ENCODE results near the gene APOL5.
A peak's percentile ranks its signal among the peaks of the same experiment; 100 is the strongest.

Gene APOL5

DNA sequence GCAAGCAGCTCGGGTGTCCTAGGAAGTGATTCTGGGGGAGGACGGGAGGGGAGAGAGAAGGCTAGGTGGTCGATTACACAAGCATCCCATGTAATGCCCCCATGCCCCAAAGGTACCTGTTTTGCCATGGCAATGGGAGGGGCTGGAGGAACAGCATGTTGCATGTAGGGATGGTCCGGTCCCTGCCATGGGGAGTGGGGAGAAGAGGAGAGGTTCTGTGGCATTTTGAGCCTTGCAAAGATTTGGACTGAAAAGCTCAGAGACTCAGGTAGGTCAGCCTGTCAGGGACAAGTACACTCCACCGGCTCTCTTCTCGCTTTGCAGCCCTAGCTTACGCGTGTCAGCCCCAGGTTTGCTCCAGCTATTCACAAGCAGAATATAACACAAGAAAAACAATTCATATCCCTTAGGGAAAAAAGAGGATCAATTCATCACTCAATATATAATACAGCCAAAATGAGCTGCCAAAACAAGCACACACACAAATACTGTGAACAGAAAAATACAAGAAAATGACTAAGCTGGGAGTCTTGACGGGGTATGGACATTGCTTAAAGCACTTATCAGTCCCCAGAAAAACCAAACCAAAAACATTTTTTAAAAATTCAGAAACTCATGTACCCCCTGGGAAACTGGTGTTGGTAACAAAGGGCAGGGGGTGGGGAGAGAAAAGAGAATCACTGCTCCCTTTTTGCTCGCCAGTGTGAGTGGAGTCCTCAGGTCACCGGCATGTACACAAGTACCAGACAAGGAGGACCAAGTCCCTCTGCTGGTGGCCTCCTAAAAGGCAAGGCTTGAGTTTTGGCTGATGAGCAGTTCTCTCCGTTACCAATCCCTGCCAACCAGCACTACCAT is 21.6 kb downstream of the APOL5 start:
- peaks cover 8% of the 10 kb centered on the region for H3K4me1 ChIP-seq
- no peak overlapping the region for H3K27ac ChIP-seq
- H3K4me2 ChIP-seq, result no peak overlapping the region
- TF ChIP-seq Cebpa-rat (IDR thresholded peaks at IDR 0.05), result no peak
- H3K9me3 ChIP-seq, result no peaks in the 10 kb centered on the region
- no peaks in the 10 kb centered on the region for H3K36me3 ChIP-seq
- H4K20me1 ChIP-seq, result peaks cover 8% of the 10 kb centered on the region
- H3K4me3 ChIP-seq, result no peak overlapping the region
- no peak overlapping the region for H3K9ac ChIP-seq
- H3K27me3 ChIP-seq, result peaks cover 34% of the 10 kb centered on the region

- Histone ChIP-seq H3K9me3 (no peaks in the 10 kb centered on the region), H4K20me1 (peaks cover 15% of the 10 kb centered on the region), H3K27me3 (peaks cover 37% of the 10 kb centered on the region), H3K4me2 (no peak overlapping the region), H3K36me3 (no peaks in the 10 kb centered on the region), H3K4me3 (no peak overlapping the region), H3K9ac (no peak overlapping the region), H3K27ac (no peak overlapping the region), H3K4me1 (peaks cover 14% of the 10 kb centered on the region)
- TF ChIP-seq Cebpa-rat (IDR thresholded peaks at IDR 0.05), result no peak
These were observed 22.3 kb downstream of the APOL5 start for GRCh38 chr22:35739931-35740380.

DNA sequence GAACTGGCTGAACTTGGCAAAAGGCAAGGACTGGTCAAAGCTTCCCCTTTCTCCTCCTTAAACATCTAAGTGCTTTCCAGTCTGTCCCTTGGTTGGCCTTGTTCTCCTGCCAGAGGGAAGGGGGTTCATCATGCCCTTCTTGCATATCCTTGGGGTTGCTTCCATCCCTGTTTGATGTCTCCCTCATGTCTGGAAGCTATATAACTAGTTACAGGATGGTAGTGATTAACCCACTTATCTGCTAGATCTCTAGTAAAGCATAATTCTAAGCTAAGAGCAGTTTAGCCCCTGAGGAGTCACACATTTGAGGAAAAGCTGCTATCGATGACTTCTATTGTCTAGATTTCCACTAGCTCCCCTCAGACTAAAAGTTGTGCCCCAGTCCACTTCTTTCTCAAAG is 22.9 kb downstream of the APOL5 start:
- Histone ChIP-seq H3K9me3 (no peaks in the 10 kb centered on the region), H3K4me1 (peaks cover 19% of the 10 kb centered on the region), H3K4me3 (no peak overlapping the region), H3K27me3 (peaks cover 44% of the 10 kb centered on the region), H3K4me2 (no peak overlapping the region), H3K27ac (no peak overlapping the region), H4K20me1 (peaks cover 21% of the 10 kb centered on the region), H3K36me3 (no peaks in the 10 kb centered on the region), H3K9ac (no peak overlapping the region)
- no peak for TF ChIP-seq Cebpa-rat (IDR thresholded peaks at IDR 0.05)

DNA sequence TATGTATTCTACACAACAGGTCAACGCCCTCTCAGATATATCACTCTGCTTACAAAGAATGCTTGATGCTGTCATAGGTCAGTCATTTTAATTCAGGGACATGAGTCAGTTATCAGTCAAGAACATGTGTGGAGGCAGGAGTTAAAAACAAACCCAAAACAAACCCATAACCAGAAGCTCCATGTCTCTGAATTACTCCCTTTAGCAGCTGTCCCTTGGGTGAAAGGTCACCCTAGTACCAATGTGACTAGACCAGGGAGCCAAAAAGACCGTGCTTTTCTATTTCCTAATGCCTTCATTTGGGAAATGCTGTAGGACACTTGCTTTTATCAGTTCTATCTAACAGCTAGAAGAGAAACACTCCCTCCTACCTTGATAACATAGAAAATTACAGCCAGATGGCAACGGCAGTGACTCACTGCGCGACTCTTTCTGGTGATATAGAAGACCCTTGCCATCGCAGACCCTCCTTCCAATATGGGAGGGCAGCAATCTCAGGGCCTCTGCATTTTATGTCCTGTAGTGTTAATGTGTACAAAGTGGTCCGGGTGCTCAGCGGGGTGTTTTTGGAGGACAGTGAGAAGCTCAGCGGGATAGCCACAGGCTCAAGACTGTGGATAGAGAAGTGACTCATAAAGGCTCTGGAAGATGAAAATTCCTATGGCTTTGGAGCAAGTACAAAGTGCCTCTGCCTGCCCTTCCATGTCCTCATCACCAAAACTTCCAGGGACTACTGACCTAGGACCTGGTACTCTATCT is 24.8 kb downstream of the APOL5 start:
- no peak overlapping the region for H3K4me2 ChIP-seq
- H4K20me1 ChIP-seq, result peaks cover 37% of the 10 kb centered on the region
- H3K36me3 ChIP-seq, result no peaks in the 10 kb centered on the region
- peaks cover 19% of the 10 kb centered on the region for H3K4me1 ChIP-seq
- no peak overlapping the region for H3K4me3 ChIP-seq
- H3K9me3 ChIP-seq, result no peaks in the 10 kb centered on the region
- H3K27ac ChIP-seq, result no peak overlapping the region
- no peak for TF ChIP-seq Cebpa-rat (IDR thresholded peaks at IDR 0.05)
- H3K27me3 ChIP-seq, result peaks cover 63% of the 10 kb centered on the region
- H3K9ac ChIP-seq, result no peak overlapping the region

- H3K4me2 ChIP-seq, result no peak overlapping the region
- H3K9me3 ChIP-seq, result no peaks in the 10 kb centered on the region
- H3K9ac ChIP-seq, result no peak overlapping the region
- peaks cover 19% of the 10 kb centered on the region for H3K4me1 ChIP-seq
- H3K27me3 ChIP-seq, result peaks cover 72% of the 10 kb centered on the region
- peaks cover 45% of the 10 kb centered on the region for H4K20me1 ChIP-seq
- H3K27ac ChIP-seq, result no peak overlapping the region
- TF ChIP-seq Cebpa-rat (IDR thresholded peaks at IDR 0.05), result no peak
- no peaks in the 10 kb centered on the region for H3K36me3 ChIP-seq
- no peak overlapping the region for H3K4me3 ChIP-seq
These were observed 25.7 kb downstream of the APOL5 start for GRCh38 chr22:35743326-35743860.

DNA sequence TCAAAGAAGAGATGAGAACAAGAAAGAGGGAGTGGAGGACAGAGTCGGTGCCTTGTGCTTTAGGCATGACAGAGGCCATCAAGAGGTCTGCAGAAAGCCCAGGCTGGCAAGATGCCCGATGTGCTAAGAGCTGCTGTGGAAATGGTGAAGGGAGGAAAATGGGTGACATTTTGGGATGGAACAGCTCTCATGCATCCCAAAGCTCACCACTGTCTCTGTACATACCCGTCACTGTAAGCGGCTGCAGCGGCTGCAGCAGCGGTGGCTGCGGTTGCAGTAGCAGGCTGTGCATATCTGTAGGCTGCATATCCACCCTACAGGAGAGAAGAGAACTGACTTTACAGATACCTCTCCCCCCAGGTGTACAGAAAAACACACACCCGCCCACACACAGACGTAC is 28.6 kb downstream of the APOL5 start:
- H3K27me3 ChIP-seq, result peaks cover 82% of the 10 kb centered on the region
- H3K4me2 ChIP-seq, result no peak overlapping the region
- no peaks in the 10 kb centered on the region for H3K9me3 ChIP-seq
- H3K9ac ChIP-seq, result no peak overlapping the region
- H3K4me3 ChIP-seq, result no peak overlapping the region
- H4K20me1 ChIP-seq, result peaks cover 65% of the 10 kb centered on the region
- H3K36me3 ChIP-seq, result no peaks in the 10 kb centered on the region
- peaks cover 46% of the 10 kb centered on the region for H3K4me1 ChIP-seq
- no peak for TF ChIP-seq Cebpa-rat (IDR thresholded peaks at IDR 0.05)
- no peak overlapping the region for H3K27ac ChIP-seq

DNA sequence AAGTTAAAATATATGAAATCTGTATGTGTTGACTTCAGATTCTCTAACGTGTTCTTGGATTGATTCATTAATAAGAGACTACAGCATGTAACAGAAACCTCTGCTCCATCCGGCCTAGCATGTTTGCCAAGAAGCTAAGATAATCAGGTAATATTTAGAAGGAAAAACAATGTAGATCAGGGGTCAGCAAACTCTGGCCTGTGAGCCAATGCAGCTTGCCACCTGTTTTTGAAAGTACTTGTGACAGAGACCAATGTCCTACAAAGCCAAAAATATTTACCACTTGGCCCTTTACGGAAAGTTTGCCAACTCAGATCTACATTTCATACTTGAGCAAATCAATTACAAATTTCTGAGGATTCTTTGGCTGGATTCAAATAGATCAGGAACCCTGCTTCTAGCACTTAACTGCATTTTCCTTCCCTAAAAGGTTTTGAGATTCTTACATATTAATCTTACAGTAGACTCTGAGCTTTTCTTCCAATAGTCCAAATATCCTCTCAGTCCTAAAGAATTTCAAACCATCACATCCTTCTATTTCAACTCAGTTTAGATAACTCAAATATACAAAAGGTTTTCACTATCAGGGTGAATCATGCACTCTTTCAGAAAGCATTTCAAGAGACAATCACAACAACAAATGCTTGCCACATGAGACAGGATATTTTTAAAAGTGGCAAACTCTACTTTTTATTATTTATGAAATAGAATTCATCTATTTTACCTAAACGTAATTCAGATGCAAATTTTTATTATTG is 29.5 kb downstream of the APOL5 start:
- no peak overlapping the region for H3K27ac ChIP-seq
- peaks cover 55% of the 10 kb centered on the region for H3K4me1 ChIP-seq
- no peaks in the 10 kb centered on the region for H3K9me3 ChIP-seq
- H3K27me3 ChIP-seq, result peaks cover 78% of the 10 kb centered on the region
- TF ChIP-seq Cebpa-rat (IDR thresholded peaks at IDR 0.05), result no peak
- H4K20me1 ChIP-seq, result peaks cover 73% of the 10 kb centered on the region
- no peak overlapping the region for H3K9ac ChIP-seq
- H3K36me3 ChIP-seq, result no peaks in the 10 kb centered on the region
- no peak overlapping the region for H3K4me3 ChIP-seq
- H3K4me2 ChIP-seq, result no peak overlapping the region

- TF ChIP-seq Cebpa-rat (IDR thresholded peaks at IDR 0.05), result peak; percentile 73
- Histone ChIP-seq H4K20me1 (peaks cover 74% of the 10 kb centered on the region), H3K4me1 (peaks cover 55% of the 10 kb centered on the region), H3K36me3 (no peaks in the 10 kb centered on the region), H3K4me3 (no peak overlapping the region), H3K27ac (no peak overlapping the region), H3K9me3 (no peaks in the 10 kb centered on the region), H3K4me2 (peak overlapping the region; percentile 66), H3K9ac (no peak overlapping the region), H3K27me3 (peaks cover 65% of the 10 kb centered on the region)
These were observed 32.1 kb downstream of the APOL5 start for GRCh38 chr22:35749808-35750207.

DNA sequence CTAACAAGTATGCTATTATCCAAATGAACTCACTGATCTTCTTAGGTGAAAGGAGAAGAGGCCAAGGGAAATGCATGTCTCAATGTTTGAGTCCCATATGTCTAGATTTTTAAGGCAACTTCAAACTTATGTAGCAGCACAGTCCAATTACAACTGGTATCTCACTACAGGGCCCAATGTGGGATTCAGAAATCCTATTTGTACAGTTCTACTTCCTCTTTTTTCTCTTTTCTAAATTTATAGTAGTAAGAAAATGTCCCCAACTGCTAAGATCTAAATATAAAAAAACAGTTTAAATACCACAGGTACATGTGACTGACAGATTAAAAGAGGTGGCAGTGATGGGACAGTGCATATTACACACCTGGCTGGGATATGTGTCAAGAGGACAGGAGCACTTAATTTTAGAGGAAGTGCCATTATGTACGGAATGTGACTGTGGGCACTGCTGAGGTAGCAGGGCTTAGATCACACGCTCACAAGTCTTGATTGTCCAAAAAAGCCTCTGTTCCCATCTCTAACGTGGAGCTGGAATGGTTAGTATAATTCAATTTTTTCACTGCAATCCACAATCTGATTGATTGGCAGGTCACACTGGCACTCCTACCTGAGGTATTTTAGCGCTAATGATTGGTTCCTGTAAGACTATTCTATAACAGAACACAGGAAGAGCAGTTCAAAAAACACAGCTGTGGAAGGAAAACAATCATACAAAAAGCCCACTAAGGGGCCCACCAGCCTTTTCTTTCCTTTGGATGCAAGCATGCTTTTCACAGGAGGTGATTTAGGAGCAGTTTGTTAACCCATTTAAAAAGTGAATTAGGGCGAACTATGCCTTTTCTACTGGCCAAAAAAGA is 34.6 kb downstream of the APOL5 start:
- Histone ChIP-seq H3K4me3 (no peak overlapping the region), H3K27ac (no peak overlapping the region), H3K9ac (no peak overlapping the region), H3K36me3 (no peaks in the 10 kb centered on the region), H3K4me1 (peaks cover 48% of the 10 kb centered on the region), H3K9me3 (no peaks in the 10 kb centered on the region), H4K20me1 (peaks cover 50% of the 10 kb centered on the region), H3K27me3 (peaks cover 41% of the 10 kb centered on the region), H3K4me2 (peak overlapping the region; percentile 66)
- no peak for TF ChIP-seq Cebpa-rat (IDR thresholded peaks at IDR 0.05)
